Measurements from ENCODE around the gene ATRNL1.

ATRNL1 gene

GRCh38 chr10:115963848-115964247 is 870.7 kb downstream of the ATRNL1 start:
- no peak for DNase-seq

- DNase-seq, result no peak
These were observed 871.7 kb downstream of the ATRNL1 start for GRCh38 chr10:115964827-115965226.

GRCh38 chr10:115965376-115965775 is 872.2 kb downstream of the ATRNL1 start:
- no peak for DNase-seq

- DNase-seq, result no peak
These were observed 875.1 kb downstream of the ATRNL1 start for GRCh38 chr10:115968236-115968635.

GRCh38 chr10:115969591-115969990 is 876.4 kb downstream of the ATRNL1 start:
- DNase-seq, result no peak

- no peak for DNase-seq
These were observed 878.8 kb downstream of the ATRNL1 start for GRCh38 chr10:115971921-115972320.

GRCh38 chr10:115972426-115972825 is 879.3 kb downstream of the ATRNL1 start:
- no peak for DNase-seq

- no peak for DNase-seq
These were observed 881.2 kb downstream of the ATRNL1 start for GRCh38 chr10:115974351-115974750.

GRCh38 chr10:115974816-115975430 is 881.8 kb downstream of the ATRNL1 start:
- DNase-seq, result no peak

GRCh38 chr10:115975506-115975905 is 882.3 kb downstream of the ATRNL1 start:
- DNase-seq, result no peak

GRCh38 chr10:115976342-115976741 is 883.2 kb downstream of the ATRNL1 start:
- no peak for DNase-seq

GRCh38 chr10:115977855-115978254 is 884.7 kb downstream of the ATRNL1 start:
- DNase-seq, result no peak

- no peak for DNase-seq
These were observed 886.4 kb downstream of the ATRNL1 start for GRCh38 chr10:115979576-115979975.

- DNase-seq, result no peak
These were observed 887.3 kb downstream of the ATRNL1 start for GRCh38 chr10:115980470-115980869.

GRCh38 chr10:115981081-115981480 is 887.9 kb downstream of the ATRNL1 start:
- DNase-seq, result no peak

- DNase-seq, result no peak
These were observed 888.9 kb downstream of the ATRNL1 start for GRCh38 chr10:115982076-115982475.

GRCh38 chr10:115982526-115982925 is 889.4 kb downstream of the ATRNL1 start:
- no peak for DNase-seq

- no peak for DNase-seq
These were observed 892.6 kb downstream of the ATRNL1 start for GRCh38 chr10:115985786-115986185.

- DNase-seq, result no peak
These were observed 895.2 kb downstream of the ATRNL1 start for GRCh38 chr10:115988380-115988779.

GRCh38 chr10:115989621-115990020 is 896.5 kb downstream of the ATRNL1 start:
- no peak for DNase-seq

- no peak for DNase-seq
These were observed 899.2 kb downstream of the ATRNL1 start for GRCh38 chr10:115992236-115992986.

- DNase-seq, result no peak
These were observed 902.9 kb downstream of the ATRNL1 start for GRCh38 chr10:115996031-115996430.

- DNase-seq, result no peak
These were observed 905.1 kb downstream of the ATRNL1 start for GRCh38 chr10:115998301-115998700.
